ENCODE results near the gene ORC5. TPM values are rescaled to one million over a fixed set of nuclear protein-coding genes. Genes with fewer than 3 reads are reported as not detected.
A peak's percentile ranks its signal among the peaks of the same experiment; 100 is the strongest.
"Not testable (repeated sequence)": the region's sequence is repeated elsewhere in the genome, so short reads cannot be mapped to it uniquely, and the experiment has no call there.

ORC5 gene
- 10 to 100 TPM; 20.6 to 20.7 TPM for total RNA-seq

- ChIA-PET CTCF (interaction anchor here (0.8 kb wide), 1 partner anchor 102 kb away, joined by 3 read pairs; no protein-coding TSS in a partner anchor), POLR2A (interaction anchor here (0.8 kb wide), 1 partner anchor 9 kb away, joined by 3 read pairs; no protein-coding TSS in a partner anchor)
- Mint-ChIP-seq H3K4me1 (peaks cover 35% of the 10 kb centered on the region), H3K27me3 (no peaks in the 10 kb centered on the region), H3K9me3 (peaks cover 3% of the 10 kb centered on the region), H3K27ac (peak within 1 kb of the TSS; percentile 94), H3K36me3 (ENCODE audit: low read depth) (peaks cover 10% of the 10 kb centered on the region), H3K4me3 (peak within 1 kb of the TSS; percentile 94)
- DNase-seq = peak; percentile 76
Measured at GRCh38 chr7:104207731-104208420, at the start of gene ORC5. Gene ORC5, minus strand, starts transcription at chr7:104208013. Its CDS starts 109 bp downstream, at chr7:104207904.

- peaks cover 8% of the 10 kb centered on the region for H3K27me3 Mint-ChIP-seq
- H3K9me3 Mint-ChIP-seq = no peaks in the 10 kb centered on the region
- CTCF ChIA-PET = interaction anchor here (0.8 to 1.1 kb wide), 2 partner anchors 16 to 24 kb away, joined by 3 read pairs; no protein-coding TSS in a partner anchor
- no peaks in the 10 kb centered on the region for H3K36me3 Mint-ChIP-seq (ENCODE audit: low read depth)
- no peak for DNase-seq
- POLR2A ChIA-PET = no interaction called here
- H3K27ac Mint-ChIP-seq = no peak overlapping the region
- no peak overlapping the region for H3K4me3 Mint-ChIP-seq
- no peaks in the 10 kb centered on the region for H3K4me1 Mint-ChIP-seq
Measured at GRCh38 chr7:104255616-104256015, 47.8 kb upstream of the ORC5 start.

GRCh38 chr7:104255194-104255593, 47.4 kb upstream of the ORC5 start:
- no peak for DNase-seq
- H3K27ac Mint-ChIP-seq = no peak overlapping the region
- POLR2A ChIA-PET = no interaction called here
- H3K36me3 Mint-ChIP-seq (ENCODE audit: low read depth) = no peaks in the 10 kb centered on the region
- H3K4me1 Mint-ChIP-seq = no peaks in the 10 kb centered on the region
- H3K9me3 Mint-ChIP-seq = no peaks in the 10 kb centered on the region
- H3K4me3 Mint-ChIP-seq = no peak overlapping the region
- H3K27me3 Mint-ChIP-seq = peaks cover 4% of the 10 kb centered on the region
- CTCF ChIA-PET = interaction anchor here (0.8 to 1.1 kb wide), 2 partner anchors 15 to 24 kb away, joined by 3 read pairs; no protein-coding TSS in a partner anchor

GRCh38 chr7:104254696-104255095, 46.9 kb upstream of the ORC5 start:
- no peak for DNase-seq
- no peaks in the 10 kb centered on the region for H3K4me1 Mint-ChIP-seq
- CTCF ChIA-PET = interaction anchor here (0.8 kb wide), 1 partner anchor 23 kb away, joined by 3 read pairs; no protein-coding TSS in a partner anchor
- POLR2A ChIA-PET = no interaction called here
- H3K9me3 Mint-ChIP-seq = no peaks in the 10 kb centered on the region
- no peak overlapping the region for H3K27ac Mint-ChIP-seq
- no peak overlapping the region for H3K4me3 Mint-ChIP-seq
- peaks cover 2% of the 10 kb centered on the region for H3K27me3 Mint-ChIP-seq
- no peaks in the 10 kb centered on the region for H3K36me3 Mint-ChIP-seq (ENCODE audit: low read depth)

GRCh38 chr7:104252409-104253134, 44.8 kb upstream of the ORC5 start:
- ChIA-PET CTCF (interaction anchor here (0.5 kb wide), 1 partner anchor 923 kb away, joined by 3 read pairs; no protein-coding TSS in a partner anchor), POLR2A (no interaction called here)
- no peak for DNase-seq
- no peaks in the 10 kb centered on the region for H3K9me3 Mint-ChIP-seq
- H3K27me3 Mint-ChIP-seq = peaks cover 6% of the 10 kb centered on the region
- no peaks in the 10 kb centered on the region for H3K4me1 Mint-ChIP-seq
- no peaks in the 10 kb centered on the region for H3K36me3 Mint-ChIP-seq (ENCODE audit: low read depth)
- no peak overlapping the region for H3K4me3 Mint-ChIP-seq
- H3K27ac Mint-ChIP-seq = no peak overlapping the region

- H3K27me3 Mint-ChIP-seq = peaks cover 36% of the 10 kb centered on the region
- H3K4me3 Mint-ChIP-seq = no peak overlapping the region
- POLR2A ChIA-PET = no interaction called here
- no peak overlapping the region for H3K27ac Mint-ChIP-seq
- no peaks in the 10 kb centered on the region for H3K9me3 Mint-ChIP-seq
- no peaks in the 10 kb centered on the region for H3K4me1 Mint-ChIP-seq
- DNase-seq = no peak
- CTCF ChIA-PET = no interaction called here
- H3K36me3 Mint-ChIP-seq (ENCODE audit: low read depth) = no peaks in the 10 kb centered on the region
Measured at GRCh38 chr7:104242638-104243037, 34.8 kb upstream of the ORC5 start.

- peaks cover 34% of the 10 kb centered on the region for H3K27me3 Mint-ChIP-seq
- no peak overlapping the region for H3K4me3 Mint-ChIP-seq
- no peak for DNase-seq
- no peaks in the 10 kb centered on the region for H3K9me3 Mint-ChIP-seq
- POLR2A ChIA-PET = no interaction called here
- H3K36me3 Mint-ChIP-seq (ENCODE audit: low read depth) = no peaks in the 10 kb centered on the region
- H3K4me1 Mint-ChIP-seq = no peaks in the 10 kb centered on the region
- CTCF ChIA-PET = interaction anchor here (2.9 kb wide), 1 partner anchor 10 kb away, joined by 12 read pairs; no protein-coding TSS in a partner anchor
- H3K27ac Mint-ChIP-seq = no peak overlapping the region
Measured at GRCh38 chr7:104241538-104242209, 33.9 kb upstream of the ORC5 start.

- Mint-ChIP-seq H3K36me3 (ENCODE audit: low read depth) (no peaks in the 10 kb centered on the region), H3K9me3 (no peaks in the 10 kb centered on the region), H3K27ac (no peak overlapping the region), H3K4me1 (no peaks in the 10 kb centered on the region), H3K4me3 (no peak overlapping the region), H3K27me3 (peaks cover 35% of the 10 kb centered on the region)
- no peak for DNase-seq
- ChIA-PET CTCF (interaction anchor here (0.9 to 2.9 kb wide), 2 partner anchors 10 to 14 kb away, joined by 3 to 12 read pairs; no protein-coding TSS in a partner anchor), POLR2A (no interaction called here)
Measured at GRCh38 chr7:104241135-104241534, 33.3 kb upstream of the ORC5 start.

GRCh38 chr7:104240401-104240800, 32.6 kb upstream of the ORC5 start:
- Mint-ChIP-seq H3K27ac (no peak overlapping the region), H3K4me1 (no peaks in the 10 kb centered on the region), H3K27me3 (peaks cover 29% of the 10 kb centered on the region), H3K9me3 (no peaks in the 10 kb centered on the region), H3K36me3 (ENCODE audit: low read depth) (no peaks in the 10 kb centered on the region), H3K4me3 (no peak overlapping the region)
- POLR2A ChIA-PET = no interaction called here
- CTCF ChIA-PET = interaction anchor here (0.9 to 2.9 kb wide), 3 partner anchors 9 to 15 kb away, joined by 3 to 12 read pairs (median 3); no protein-coding TSS in a partner anchor
- no peak for DNase-seq

- H3K9me3 Mint-ChIP-seq; DNase-seq; POLR2A ChIA-PET; H3K4me3 Mint-ChIP-seq; H3K36me3 Mint-ChIP-seq (ENCODE audit: low read depth); H3K27ac Mint-ChIP-seq; CTCF ChIA-PET; H3K4me1 Mint-ChIP-seq: not testable (repeated sequence)
- peaks cover 33% of the 10 kb centered on the region for H3K27me3 Mint-ChIP-seq
Measured at GRCh38 chr7:104234990-104235389, 27.2 kb upstream of the ORC5 start.

GRCh38 chr7:104231054-104232046, 23.5 kb upstream of the ORC5 start:
- POLR2A ChIA-PET = no interaction called here
- CTCF ChIA-PET = interaction anchor here (0.6 to 2.0 kb wide), 6 partner anchors 9 to 617 kb away, joined by 3 to 12 read pairs (median 3); no protein-coding TSS in a partner anchor
- H3K4me3 Mint-ChIP-seq = no peak overlapping the region

GRCh38 chr7:104230606-104231005, 22.8 kb upstream of the ORC5 start:
- H3K36me3 Mint-ChIP-seq (ENCODE audit: low read depth) = no peaks in the 10 kb centered on the region
- DNase-seq = no peak
- CTCF ChIA-PET = interaction anchor here (1.0 to 2.0 kb wide), 2 partner anchors 10 to 617 kb away, joined by 3 to 12 read pairs; no protein-coding TSS in a partner anchor
- no peaks in the 10 kb centered on the region for H3K9me3 Mint-ChIP-seq
- no peak overlapping the region for H3K4me3 Mint-ChIP-seq
- no peaks in the 10 kb centered on the region for H3K4me1 Mint-ChIP-seq
- POLR2A ChIA-PET = no interaction called here
- H3K27me3 Mint-ChIP-seq = peaks cover 33% of the 10 kb centered on the region
- no peak overlapping the region for H3K27ac Mint-ChIP-seq

More at GRCh38 chr7:104231054-104232046, 23.5 kb upstream of the ORC5 start:
- Mint-ChIP-seq H3K4me1 (no peaks in the 10 kb centered on the region), H3K27ac (no peak overlapping the region), H3K36me3 (ENCODE audit: low read depth) (no peaks in the 10 kb centered on the region), H3K9me3 (no peaks in the 10 kb centered on the region), H3K27me3 (peaks cover 33% of the 10 kb centered on the region)
- peak; percentile 55 for DNase-seq
